NOMO-1 treated with dmso at 0.1 percent for 144 hours (cell line): ENCODE results near the gene HES3.

ENCODE experiments used
- DNase-seq: peaks from one replicate; lab custom pipeline; 2025; ENCODE audit not compliant: unreplicated experiment; lab: John Stamatoyannopoulos, UW

Gene HES3

DNA sequence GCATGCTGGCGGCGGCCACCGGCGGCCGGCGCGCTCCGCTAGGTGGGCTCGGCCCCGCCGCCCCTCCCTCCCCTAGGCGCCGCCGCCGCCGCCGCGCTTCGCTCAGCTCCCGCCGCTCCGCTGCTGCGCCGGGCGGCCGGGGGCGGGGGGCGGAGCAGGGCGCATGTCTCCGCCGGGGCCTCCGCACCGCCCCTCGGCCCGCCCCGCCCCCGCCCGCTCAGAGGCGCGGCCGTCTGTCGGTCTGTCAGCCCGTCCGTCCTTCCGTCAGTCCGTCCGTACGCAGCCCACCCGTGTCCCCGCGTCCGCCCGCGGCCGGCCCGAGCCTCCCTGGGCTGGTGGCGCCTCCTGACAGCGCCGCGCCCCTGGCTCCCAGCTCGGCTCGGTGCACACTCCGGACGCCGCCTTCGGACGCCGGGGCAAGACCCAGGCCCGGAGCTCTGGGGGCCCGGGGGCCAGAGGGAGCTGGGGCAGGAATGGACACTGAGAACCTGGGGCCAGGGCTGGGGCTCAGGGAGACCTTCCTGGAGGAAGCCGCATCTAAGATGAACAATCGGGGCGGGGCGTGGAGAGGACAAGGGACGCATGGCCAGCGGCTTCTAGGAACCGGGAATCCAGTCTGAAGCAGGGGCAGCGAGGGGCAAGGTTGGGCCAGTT, 17.1 kb downstream of the HES3 start, which contains the start of gene GPR153:
Gene GPR153, minus strand, starts transcription at position 138 of the 654 bp plus-strand sequence. CDS start 6,193 bp downstream, outside the sequence.
- DNase-seq = peak; percentile 1

DNA sequence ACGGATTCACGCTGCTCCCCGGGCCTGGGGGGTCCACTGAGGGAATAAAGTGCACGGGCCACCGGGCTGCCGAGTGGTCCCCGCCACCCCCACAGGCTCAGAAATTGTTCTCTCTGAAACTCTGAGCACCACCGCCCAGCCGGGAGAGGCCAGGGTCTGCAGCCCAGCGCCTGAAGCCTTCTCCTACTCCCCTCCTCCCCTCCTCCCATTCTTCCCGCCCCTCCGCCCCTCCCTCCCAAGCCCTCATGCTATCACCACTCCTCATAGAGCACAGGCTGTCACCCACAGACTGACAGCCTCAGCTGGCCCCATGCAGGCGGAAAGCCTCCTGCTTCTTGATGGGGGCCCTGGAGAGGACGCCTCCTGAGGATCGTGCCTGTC, 17.6 kb downstream of the HES3 start:
- DNase-seq = no peak

GRCh38 chr1:6262555-6263420, 18.8 kb downstream of the HES3 start:
- no peak for DNase-seq

- no peak for DNase-seq
Measured at GRCh38 chr1:6263716-6264115, 19.7 kb downstream of the HES3 start.

- no peak for DNase-seq
Measured at GRCh38 chr1:6265151-6265550, 21.2 kb downstream of the HES3 start.

DNA sequence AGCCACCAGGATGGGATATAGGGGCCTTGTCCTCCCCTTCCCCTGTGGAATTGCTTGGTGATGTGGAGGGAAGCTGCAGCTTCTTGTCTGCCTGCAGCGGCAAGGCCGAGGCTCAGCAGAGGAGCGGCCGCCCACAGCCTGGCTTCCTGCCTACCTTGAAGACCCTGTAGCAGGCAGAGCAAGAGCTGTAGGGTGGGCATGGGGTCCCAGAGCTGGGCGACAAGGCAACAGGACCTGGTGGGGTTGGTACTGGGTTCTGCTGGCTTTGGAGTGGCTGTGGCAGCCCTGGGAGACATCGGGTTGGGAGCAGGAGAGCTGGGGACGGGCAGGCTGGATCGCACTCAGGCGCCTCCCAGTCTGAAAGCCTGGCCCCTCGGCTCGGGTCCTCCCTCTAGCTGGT, 22.7 kb downstream of the HES3 start:
- no peak for DNase-seq

DNA sequence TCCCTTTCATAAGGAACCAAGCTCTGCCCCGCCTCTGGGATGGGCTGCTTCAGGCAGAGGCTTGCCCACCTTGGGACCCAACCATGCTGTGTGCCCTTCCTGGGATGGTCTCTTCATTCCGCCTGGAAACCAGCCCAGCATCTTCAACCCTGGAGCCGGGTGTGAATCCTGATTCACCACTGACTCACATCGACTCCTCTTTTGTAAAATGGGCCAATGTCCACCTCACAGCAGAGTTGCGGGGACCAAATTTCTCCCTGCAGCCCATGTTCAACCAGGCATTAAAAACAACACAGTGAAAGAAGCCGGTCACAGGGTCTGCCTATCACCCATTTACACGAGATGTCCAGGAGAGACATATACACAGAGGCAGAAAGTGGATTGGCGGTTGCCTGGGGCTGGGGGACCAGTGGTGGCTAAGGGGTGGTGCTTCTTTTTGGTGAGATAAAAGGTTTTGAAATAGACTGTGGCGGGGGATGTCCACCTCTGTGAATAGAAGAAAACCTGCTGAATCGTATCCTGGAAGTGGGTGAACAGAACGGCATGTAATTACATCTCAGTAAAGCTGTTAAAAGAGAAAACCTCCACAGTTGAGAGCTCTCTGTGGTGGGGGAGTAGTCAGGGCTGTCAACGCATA, 23.8 kb downstream of the HES3 start:
- no peak for DNase-seq

DNA sequence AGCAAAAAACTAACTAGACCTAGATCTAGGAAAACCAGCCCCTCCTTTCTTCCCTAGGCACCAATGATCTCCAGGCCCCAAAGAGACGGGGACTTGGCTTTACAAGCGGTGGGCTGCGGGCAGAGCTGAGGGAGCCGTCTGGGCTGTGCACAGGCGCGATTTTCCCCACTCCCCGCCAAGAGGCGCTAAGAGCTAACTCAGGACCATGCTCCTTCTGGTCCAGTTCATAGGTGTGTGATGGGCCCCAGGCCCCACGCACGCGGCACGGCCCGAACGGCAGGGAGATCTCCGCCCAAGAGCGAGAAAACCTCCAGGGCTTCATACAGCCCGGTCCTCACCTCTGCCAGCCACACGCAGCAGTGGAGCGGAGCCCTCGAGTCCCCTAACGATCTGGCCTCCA, 24.4 kb downstream of the HES3 start:
- no peak for DNase-seq

- no peak for DNase-seq
Measured at GRCh38 chr1:6269296-6269695, 25.3 kb downstream of the HES3 start.

DNA sequence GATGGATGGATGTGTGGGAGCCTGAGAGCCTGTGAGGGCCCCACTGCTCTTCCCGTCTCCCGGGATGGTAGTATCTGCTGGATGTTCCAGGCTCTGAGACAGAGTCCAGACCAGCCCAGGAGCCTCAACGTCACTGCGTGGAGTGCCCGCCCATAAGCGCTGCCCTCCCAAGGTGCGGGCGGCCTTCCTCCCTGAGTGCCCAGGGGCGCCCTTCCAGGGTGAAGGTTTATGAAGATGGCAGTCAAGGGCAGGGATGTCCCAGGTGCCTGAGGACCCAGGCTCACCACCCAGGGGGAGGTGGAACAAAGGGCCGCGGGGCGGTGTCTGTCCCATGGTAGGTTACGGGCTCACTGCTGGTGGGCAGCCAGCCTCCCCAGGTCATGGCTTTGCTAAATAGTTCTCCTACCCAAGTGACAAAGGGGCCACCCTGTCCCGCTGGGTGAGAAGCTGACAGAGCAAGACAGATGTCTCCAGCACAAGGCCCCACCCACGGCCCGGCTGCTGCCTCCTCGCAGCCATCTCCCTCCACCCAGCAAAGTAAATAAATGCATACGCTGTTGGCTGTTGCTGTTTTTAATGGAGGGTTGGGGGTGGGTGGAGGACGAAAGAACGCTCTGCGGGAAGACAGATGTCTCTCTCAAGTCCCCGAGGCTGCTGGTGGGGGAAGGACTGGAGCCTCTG, 25.9 kb downstream of the HES3 start:
- no peak for DNase-seq

DNA sequence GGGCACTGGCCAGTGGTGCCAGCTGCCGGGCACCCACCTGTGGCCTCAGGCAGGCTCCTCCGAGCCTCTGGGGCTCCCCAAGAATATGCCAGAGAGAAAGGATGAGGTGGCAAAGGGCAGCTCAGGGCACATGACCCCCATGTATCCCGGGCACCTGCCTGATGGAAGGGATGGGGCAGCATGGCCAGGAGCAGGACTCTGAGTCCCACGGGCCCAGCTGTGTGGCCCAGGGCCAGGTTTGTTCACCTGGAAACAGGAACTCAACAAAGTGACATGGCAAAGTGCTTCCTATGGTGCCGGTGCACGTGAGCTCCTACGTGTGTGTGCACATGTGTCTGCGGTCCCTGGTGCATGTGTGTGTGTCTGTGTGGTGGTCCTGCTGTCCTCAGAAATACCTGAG, 26.4 kb downstream of the HES3 start:
- no peak for DNase-seq

DNA sequence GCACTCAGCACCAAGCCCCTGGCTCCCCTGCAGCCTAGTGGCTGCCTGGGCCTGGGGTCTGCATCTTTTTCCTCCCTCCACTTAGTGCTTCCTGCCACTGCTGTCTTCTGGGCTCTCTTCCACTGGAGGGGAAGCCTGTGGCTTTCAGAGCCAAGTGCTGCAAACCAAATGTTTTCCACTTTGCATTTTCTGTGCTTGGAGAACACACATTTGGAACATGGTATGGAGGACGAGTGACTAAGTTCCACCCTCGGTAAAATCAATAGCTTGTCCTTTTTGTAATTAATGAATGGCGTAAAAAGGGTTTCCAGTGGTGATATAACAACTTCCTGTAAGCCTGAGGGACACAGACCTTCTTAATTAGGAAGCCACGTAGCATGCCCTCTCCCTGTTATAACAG, 27.0 kb downstream of the HES3 start:
- no peak for DNase-seq

DNA sequence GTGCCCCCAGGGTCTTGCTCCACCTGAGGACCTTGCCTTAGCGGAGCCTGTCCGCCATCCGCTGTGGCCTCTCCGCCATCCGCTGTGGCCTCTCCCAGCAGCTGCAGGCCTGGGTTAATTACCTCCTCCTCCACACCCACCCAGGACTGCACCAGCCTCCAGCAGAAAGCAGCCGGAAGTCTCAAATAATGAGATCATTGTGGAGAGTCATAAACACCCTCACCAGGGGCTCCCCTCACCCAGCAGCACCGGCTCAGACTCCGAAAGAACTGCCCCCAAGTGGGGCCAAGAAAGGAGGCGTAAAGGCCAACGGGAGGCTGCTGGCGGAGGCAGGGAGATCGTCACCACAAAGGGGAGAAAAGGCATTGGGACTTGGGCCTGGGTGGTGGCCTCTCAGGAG, 27.6 kb downstream of the HES3 start:
- DNase-seq = no peak

DNA sequence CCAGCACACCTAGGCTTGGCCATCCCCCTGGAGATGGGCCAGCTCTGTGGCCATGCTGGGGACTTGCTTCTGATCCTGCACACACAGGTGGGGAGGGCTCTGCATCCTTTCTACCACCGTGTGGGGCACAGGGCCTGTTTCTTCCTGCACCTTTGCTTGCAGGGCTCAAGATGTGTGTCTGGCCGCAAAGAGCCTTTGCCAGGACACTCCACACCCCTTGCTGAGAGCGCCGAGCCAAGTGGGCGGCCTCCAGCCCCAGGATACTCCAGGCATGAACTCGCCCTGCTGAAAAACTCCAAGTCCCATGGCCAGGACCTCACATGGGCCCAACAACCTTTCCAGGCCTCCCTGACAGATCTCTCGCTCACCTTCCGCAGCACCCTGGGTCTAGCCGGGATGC, 28.5 kb downstream of the HES3 start:
- DNase-seq = no peak

- no peak for DNase-seq
Measured at GRCh38 chr1:6272868-6273267, 28.9 kb downstream of the HES3 start.

DNA sequence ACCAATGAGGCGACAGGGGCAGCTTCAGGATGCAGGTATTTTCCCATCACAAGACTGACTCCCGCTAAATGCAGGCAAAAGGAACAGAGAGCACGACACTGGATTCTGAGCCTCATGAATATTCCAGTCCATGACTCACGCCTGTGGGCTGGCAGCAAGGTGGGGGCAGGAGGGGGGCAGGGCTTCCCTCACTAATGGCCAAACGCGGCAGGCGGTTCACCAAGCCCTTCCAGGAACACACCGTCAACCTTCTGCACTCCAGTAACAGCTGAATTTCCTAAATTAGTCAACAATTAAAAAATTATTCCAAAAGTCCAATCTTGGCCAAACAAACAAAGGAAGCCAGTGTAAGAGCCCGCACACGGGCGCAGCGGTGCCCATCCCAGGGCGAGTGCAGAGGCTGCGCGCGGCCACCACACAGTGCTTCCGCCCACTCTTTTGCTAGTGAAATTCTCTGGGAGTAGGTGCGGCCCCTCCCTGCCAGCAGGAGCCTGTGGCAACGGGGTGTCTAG, 29.5 kb downstream of the HES3 start:
- no peak for DNase-seq

- no peak for DNase-seq
Measured at GRCh38 chr1:6274102-6274501, 30.1 kb downstream of the HES3 start.

GRCh38 chr1:6274622-6275139, 30.7 kb downstream of the HES3 start:
- DNase-seq = no peak

- DNase-seq = no peak
Measured at GRCh38 chr1:6275826-6276782, 32.1 kb downstream of the HES3 start.
